ENCODE results near the gene PRTG.

DNA sequence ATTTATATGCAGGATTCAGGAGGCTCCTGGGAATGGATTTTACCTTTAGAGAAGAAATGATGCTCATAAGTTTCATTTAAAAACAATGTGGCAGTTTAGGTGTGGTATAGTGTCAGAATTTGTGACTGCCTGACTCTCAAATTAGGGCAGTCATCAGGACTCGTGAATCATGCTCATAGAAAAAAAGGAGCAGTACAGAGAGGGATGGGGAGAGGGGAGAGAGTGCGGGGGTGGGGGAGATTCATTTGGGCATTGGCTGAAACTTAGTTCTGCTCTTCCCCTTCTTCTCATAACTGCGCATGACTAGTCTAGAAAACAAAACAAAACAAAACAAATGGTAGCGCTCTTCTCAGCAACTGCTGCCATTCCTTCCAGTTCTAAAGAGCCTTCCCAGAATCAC, 44.3 kb downstream of the PRTG start:
- TF ChIP-seq, protein P1, sequence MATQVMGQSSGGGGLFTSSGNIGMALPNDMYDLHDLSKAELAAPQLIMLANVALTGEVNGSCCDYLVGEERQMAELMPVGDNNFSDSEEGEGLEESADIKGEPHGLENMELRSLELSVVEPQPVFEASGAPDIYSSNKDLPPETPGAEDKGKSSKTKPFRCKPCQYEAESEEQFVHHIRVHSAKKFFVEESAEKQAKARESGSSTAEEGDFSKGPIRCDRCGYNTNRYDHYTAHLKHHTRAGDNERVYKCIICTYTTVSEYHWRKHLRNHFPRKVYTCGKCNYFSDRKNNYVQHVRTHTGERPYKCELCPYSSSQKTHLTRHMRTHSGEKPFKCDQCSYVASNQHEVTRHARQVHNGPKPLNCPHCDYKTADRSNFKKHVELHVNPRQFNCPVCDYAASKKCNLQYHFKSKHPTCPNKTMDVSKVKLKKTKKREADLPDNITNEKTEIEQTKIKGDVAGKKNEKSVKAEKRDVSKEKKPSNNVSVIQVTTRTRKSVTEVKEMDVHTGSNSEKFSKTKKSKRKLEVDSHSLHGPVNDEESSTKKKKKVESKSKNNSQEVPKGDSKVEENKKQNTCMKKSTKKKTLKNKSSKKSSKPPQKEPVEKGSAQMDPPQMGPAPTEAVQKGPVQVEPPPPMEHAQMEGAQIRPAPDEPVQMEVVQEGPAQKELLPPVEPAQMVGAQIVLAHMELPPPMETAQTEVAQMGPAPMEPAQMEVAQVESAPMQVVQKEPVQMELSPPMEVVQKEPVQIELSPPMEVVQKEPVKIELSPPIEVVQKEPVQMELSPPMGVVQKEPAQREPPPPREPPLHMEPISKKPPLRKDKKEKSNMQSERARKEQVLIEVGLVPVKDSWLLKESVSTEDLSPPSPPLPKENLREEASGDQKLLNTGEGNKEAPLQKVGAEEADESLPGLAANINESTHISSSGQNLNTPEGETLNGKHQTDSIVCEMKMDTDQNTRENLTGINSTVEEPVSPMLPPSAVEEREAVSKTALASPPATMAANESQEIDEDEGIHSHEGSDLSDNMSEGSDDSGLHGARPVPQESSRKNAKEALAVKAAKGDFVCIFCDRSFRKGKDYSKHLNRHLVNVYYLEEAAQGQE (IDR thresholded peaks at IDR 0.05; ENCODE audit: low read depth, low read length): no peak
- TF ChIP-seq, protein P2, sequence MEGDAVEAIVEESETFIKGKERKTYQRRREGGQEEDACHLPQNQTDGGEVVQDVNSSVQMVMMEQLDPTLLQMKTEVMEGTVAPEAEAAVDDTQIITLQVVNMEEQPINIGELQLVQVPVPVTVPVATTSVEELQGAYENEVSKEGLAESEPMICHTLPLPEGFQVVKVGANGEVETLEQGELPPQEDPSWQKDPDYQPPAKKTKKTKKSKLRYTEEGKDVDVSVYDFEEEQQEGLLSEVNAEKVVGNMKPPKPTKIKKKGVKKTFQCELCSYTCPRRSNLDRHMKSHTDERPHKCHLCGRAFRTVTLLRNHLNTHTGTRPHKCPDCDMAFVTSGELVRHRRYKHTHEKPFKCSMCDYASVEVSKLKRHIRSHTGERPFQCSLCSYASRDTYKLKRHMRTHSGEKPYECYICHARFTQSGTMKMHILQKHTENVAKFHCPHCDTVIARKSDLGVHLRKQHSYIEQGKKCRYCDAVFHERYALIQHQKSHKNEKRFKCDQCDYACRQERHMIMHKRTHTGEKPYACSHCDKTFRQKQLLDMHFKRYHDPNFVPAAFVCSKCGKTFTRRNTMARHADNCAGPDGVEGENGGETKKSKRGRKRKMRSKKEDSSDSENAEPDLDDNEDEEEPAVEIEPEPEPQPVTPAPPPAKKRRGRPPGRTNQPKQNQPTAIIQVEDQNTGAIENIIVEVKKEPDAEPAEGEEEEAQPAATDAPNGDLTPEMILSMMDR (IDR thresholded peaks at IDR 0.05): no peak
- TF ChIP-seq, protein P3, sequence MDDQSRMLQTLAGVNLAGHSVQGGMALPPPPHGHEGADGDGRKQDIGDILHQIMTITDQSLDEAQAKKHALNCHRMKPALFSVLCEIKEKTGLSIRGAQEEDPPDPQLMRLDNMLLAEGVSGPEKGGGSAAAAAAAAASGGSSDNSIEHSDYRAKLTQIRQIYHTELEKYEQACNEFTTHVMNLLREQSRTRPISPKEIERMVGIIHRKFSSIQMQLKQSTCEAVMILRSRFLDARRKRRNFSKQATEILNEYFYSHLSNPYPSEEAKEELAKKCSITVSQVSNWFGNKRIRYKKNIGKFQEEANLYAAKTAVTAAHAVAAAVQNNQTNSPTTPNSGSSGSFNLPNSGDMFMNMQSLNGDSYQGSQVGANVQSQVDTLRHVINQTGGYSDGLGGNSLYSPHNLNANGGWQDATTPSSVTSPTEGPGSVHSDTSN (IDR thresholded peaks at IDR 0.05): no peak
- TF ChIP-seq MXI1 (IDR thresholded peaks at IDR 0.05; ENCODE audit: low read depth, low read length): no peak

Measured in SK-N-SH (cell line).